PC-9 (cell line): ENCODE data around the gene RCOR1.

Experiments used
- CTCF ChIP-seq: fragments of 200-600 bp; sonication (generic); conservative IDR thresholded peaks from 2 replicates; pipeline ENCODE4 v1.6.1; 2017; ENCODE audit warnings: mixed run types, antibody characterized with exemption, mild to moderate bottlenecking, moderate library complexity
- EZH2 ChIP-seq: fragments of 200-600 bp; sonication (generic); IDR thresholded peaks from 2 replicates; pipeline ENCODE4 v1.8.0; 2017; ENCODE audit warnings: antibody characterized with exemption, low read depth

- TF ChIP-seq CTCF (no peak), EZH2 (no peak)
Observed at GRCh38 chr14:102565959-102566358, 26.5 kb upstream of the RCOR1 start.
